Measurements from ENCODE around the gene NDC1. TPM values are rescaled to one million over a fixed set of nuclear protein-coding genes. Genes with fewer than 3 reads are reported as not detected.
A peak's percentile ranks its signal among the peaks of the same experiment; 100 is the strongest.
"Not testable (repeated sequence)": the region's sequence is repeated elsewhere in the genome, so short reads cannot be mapped to it uniquely, and the experiment has no call there.

The NDC1 gene
- total RNA-seq, 1 donor from 2014 or later, result 5.6 TPM

DNA sequence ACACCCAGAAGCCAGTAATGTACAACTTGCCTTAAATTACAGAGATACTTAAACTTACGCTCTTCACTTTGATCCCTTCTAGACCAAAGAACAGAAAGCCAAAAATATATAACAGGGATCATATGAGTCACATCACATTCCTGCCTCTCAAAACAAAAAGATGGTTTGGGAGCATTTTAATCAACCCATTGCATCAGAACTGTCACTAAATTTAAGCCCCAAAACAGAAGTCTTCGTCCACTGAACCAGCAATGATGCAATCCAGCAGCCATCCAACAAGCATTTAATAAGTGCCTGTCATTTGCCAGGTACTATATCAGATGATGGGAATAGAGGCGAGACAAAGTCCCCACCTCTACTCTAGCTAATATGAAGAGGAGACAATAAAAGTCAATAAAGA is 56.4 kb downstream of the NDC1 start:
- DNase-seq (no peak), ATAC-seq (ENCODE audit: poor library complexity) (no peak)
- intact Hi-C loops (cut with DNase I), result no loop called here

DNA sequence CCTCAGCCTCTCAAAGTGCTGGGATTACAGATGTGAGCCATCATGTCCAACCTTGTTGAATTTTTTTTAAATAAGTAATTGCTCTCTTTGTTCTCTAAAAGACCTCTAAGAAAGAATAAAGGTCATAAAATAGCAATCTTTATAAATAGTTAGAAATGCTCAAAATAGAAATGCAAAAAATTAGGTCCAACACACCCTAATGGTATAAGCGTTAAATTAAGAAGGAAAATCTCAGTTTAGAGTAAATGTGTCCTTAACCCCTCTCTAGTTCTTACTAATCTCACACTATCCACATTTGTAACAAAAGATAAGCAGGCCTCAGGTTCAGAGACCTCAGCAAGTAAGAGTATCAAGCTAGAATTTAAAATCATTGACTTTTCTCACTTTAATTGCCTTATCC is 60.8 kb downstream of the NDC1 start:
- DNase-seq (no peak), ATAC-seq (ENCODE audit: poor library complexity) (no peak)
- intact Hi-C loops (cut with DNase I), result no loop called here

DNA sequence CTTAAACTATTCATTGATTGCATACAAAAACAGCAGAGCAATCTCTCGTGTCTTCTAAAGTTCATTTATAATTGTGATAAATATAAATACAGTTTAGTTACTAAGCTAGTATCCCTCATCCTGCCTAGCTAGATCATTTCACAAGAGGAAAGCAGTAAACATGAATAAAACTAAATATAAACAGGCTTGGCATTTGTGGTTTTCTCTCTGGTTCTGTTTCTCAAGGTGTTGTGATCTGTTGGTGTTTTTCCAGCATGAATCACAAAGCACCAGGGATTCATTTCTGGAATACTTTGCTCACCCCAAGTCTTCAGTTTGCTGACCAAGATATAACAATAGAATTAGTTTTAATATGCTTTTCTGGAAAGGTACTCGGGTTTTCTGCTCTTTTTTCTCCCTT is 66.4 kb downstream of the NDC1 start:
- ATAC-seq (ENCODE audit: poor library complexity), result no peak
- intact Hi-C loops (cut with DNase I), result no loop called here

GRCh38 chr1:53769780-53770179 is 68.3 kb downstream of the NDC1 start:
- ATAC-seq (ENCODE audit: poor library complexity) (no peak), DNase-seq (no peak)
- intact Hi-C loops (cut with DNase I), result no loop called here

More for the DNA sequence above, 66.4 kb downstream of the NDC1 start:
- no peak for DNase-seq

GRCh38 chr1:53769184-53769583 is 68.9 kb downstream of the NDC1 start:
- DNase-seq (no peak), ATAC-seq (ENCODE audit: poor library complexity) (no peak)
- intact Hi-C loops (cut with DNase I), result no loop called here

DNA sequence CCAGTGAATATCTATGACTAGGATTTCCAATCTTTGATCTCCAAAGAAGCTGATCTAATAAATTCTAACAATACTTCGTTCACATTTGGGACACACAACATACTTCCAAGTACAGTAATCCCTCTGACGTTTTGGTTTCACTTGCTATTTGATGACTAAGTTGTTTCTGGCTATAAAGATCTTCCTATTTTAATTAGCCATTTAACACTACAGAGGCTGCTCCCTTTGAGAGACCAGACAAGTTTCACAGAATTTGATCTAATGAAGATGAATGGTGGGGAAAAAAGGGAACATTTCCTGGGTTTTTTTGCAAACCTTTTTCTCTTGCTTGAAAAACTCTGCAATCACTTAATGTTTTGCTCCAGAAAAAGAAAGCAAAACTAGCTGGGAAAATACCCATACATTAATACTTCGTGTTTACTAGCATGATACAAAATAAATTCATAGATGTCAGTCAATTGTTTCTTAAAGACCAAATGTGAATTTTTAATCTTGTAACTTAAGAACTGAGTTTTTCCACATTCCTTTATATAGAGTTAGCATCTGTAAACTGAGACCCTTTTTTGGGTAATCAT is 71.2 kb downstream of the NDC1 start:
- ATAC-seq (ENCODE audit: poor library complexity), result no peak
- no peak for DNase-seq
- intact Hi-C loops (cut with DNase I), result no loop called here

DNA sequence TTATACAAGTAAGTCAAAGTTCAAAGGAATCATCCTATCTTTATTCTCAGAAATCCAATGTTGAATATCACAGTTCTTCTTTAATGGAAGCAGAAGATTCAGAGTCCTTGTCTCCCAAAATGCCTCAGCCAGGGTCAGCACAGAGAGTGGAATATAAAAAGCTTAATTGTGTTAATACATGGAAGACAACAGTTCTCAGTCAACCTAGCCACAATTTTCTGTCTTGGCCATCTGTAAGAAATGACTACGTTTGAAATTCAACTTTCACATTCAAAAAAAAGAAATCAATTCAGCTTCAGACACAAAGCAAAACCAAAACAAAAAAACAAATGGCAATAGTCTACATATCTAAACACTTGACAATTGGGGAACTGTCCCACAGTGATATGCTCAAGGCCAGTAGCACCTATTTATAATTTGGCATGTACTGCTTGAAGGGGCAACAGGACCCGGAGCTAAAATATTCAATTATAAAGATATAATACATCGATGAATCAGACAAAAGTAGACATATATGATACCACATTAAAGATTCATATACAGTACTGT is 71.8 kb downstream of the NDC1 start:
- ATAC-seq (ENCODE audit: poor library complexity) (no peak), DNase-seq (no peak)
- intact Hi-C loops (cut with DNase I), result no loop called here

DNA sequence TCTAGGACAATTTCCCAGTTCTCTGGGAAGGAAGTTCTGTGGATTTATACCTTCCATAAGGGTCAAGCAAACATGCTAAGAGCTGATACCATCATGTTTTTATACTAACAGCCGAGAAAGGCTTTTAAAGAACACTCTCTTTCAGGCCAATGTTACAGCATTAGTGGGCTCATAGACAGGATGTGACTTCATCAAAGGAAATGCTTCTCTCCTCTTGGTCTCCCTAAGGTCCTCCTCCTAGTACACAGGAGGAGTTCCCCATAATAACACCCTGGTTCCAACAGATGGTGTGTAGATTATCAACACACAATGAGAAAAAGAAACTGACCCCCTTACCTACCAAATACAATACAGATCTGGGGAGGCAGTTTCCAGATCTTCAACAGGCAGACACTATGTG is 72.4 kb downstream of the NDC1 start:
- intact Hi-C loops (cut with DNase I), result no loop called here
- no peak for DNase-seq
- ATAC-seq (ENCODE audit: poor library complexity), result peak; percentile 46

DNA sequence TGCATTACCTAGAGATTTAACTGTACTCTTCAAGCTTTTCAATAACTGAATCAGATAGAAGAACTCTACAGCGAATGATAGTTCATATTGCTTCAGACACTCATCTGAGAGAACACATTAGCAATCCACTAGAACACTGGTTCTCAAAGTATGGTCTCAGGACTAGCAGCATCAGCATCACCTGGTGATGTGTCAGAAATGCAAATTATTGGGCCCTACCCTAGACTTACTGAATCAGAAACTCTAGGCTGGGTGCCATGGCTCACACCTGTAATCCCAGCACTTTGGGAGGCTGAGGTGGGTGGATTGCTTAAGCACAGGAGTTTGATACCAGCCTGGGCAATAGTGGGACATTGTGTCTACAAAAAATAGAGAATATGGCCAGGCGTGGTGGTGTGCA is 74.2 kb downstream of the NDC1 start:
- intact Hi-C loops (cut with DNase I), result no loop called here
- ATAC-seq (ENCODE audit: poor library complexity) (no peak), DNase-seq (no peak)

DNA sequence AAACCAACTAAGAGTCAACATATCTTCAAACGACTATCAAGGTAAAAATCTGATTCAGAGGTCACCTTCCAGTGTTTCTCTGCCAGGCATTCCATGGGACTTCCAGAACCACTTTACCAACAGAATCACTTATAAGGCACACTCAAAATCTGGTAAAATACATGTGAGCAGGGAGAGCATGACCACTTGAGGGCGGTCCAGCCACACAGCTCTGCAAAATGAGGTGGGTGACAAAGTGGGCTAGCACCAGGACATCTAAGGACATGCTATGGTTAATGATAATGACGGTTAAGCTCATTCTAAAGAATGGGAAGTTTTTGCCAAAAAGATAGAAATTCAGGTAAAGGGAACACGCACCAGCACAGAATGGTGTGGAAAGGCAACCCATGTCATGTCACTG is 74.6 kb downstream of the NDC1 start:
- intact Hi-C loops (cut with DNase I), result no loop called here
- DNase-seq (no peak), ATAC-seq (ENCODE audit: poor library complexity) (no peak)

- ATAC-seq (ENCODE audit: poor library complexity); intact Hi-C loops (cut with DNase I); DNase-seq: not testable (repeated sequence)
Observed at GRCh38 chr1:53760497-53760896, 77.6 kb downstream of the NDC1 start.

DNA sequence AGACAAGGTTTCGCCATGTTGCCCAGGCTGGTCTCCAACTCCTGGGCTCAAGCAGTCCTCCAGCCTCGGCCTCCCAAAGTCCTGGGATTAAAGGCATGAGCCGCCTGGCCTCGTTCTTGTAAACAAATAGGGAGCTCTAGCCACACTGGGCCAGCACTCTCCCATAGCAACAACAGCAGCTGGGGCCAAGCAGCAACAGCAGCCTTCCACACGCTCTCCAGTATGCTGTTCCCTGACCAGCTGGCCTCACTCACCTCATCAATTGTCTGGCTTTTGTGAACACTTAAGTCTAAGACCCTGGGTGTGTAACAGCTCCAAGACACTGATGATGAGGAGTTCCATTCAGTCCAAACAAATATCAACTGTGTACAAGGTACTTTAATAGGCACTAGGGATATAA is 82.2 kb downstream of the NDC1 start:
- DNase-seq (no peak), ATAC-seq (ENCODE audit: poor library complexity) (no peak)
- intact Hi-C loops (cut with DNase I), result no loop called here

DNA sequence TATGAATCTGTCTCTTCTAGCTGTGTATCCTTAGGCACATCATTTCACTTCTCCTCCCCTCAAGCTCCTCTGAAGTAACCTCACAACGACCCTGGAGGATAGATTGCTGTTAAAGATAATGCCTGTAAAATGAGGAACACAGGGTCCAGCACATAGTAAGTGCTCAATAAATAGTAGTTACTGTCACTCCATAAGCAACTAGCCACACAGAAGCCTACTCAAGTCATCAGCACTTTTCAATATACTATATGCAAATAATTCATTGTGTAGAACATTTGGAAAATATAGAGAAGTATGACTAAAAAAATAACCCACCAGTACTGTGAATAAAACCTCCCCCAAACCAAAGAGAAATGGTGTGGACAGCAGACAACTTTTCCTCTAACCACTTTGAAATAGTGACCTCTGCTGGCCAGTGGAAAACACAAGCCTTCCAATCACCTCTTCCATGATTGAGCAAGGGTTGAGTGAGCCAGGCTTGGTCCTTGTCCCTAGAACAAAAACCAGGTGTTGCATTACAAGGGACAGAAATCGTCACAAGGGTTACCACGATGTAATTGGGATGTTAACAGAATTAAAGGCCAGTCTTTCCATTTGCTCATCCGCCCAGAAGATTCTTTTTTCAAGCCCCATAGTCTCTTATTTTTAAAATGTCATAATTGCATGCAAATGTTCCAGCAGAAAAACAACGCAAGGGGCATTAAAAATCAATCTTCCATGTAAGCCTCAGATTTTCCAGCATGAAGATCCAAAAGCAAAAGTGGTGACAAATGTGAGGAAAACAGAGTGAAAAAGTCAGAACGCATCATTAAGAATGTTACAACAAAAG is 83.4 kb downstream of the NDC1 start:
- ATAC-seq (ENCODE audit: poor library complexity) (no peak), DNase-seq (no peak)
- intact Hi-C loops (cut with DNase I), result loop anchor here (5.0 kb wide), 1 partner anchor 267 kb away; no protein-coding TSS in a partner anchor

- ATAC-seq (ENCODE audit: poor library complexity) (no peak), DNase-seq (no peak)
- intact Hi-C loops (cut with DNase I), result loop anchor here (5.0 kb wide), 1 partner anchor 265 kb away; no protein-coding TSS in a partner anchor
Observed at GRCh38 chr1:53752281-53752680, 85.8 kb downstream of the NDC1 start.

DNA sequence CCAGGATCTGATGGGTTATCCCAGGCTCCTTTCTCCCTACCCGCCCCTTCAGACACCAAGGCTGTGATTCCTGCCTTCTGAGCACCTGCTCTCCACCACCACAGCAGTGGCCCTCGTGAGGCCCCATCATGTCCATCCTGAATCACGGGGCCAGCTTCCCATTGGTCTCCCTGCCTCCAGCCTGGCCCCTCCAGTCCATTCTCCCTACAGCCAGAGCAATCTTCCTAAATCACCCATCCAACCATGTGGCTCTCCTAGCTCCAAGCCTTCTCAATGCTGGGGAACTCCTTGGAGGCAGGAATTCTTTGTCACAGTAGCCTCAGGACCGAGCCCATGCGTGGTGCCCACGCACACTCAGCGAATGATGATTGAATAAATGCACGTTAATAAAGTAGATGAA is 90.3 kb downstream of the NDC1 start:
- ATAC-seq (ENCODE audit: poor library complexity), result no peak
- intact Hi-C loops (cut with DNase I), result no loop called here
- DNase-seq, result no peak

- DNase-seq (no peak), ATAC-seq (ENCODE audit: poor library complexity) (no peak)
- intact Hi-C loops (cut with DNase I), result no loop called here
Observed at GRCh38 chr1:53740621-53741105, 97.4 kb downstream of the NDC1 start.

DNA sequence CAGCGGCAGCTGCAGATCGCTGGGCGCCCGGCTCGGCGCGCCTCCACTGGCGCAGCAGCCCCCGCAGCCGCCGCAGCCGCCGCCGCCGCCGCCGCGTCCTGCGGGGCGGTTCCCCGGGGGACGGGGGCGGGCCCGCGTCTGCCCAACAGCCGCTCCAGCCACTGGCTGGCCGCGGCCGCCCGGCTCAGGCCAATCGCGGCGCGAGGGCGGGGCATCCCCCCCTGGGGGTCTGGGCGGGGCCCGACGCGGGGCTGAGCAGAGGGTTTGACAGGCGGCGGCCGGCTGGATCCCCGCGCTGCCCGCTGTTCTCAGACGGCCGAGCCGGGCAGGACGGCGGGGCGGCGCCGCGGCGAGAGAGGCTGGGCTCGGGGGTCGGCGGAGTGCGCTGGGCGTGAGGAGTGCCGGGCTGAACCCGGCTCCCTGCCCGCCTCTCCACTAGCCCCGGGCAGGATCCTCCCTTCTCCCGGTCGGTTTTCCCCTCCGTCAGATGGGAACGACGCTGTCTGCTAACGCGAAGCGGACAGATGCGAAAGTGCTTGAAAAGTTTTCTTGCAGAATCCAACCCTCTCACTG is 98.9 kb downstream of the NDC1 start, which contains the start of gene GLIS1:
Gene GLIS1 (minus strand): TSS at position 56 of the 573 bp plus-strand sequence. CDS start 1,100 bp downstream, outside the sequence.
- DNase-seq (peak; percentile 88), ATAC-seq (ENCODE audit: poor library complexity) (peak; percentile 100)
- intact Hi-C loops (cut with DNase I), result no loop called here

DNA sequence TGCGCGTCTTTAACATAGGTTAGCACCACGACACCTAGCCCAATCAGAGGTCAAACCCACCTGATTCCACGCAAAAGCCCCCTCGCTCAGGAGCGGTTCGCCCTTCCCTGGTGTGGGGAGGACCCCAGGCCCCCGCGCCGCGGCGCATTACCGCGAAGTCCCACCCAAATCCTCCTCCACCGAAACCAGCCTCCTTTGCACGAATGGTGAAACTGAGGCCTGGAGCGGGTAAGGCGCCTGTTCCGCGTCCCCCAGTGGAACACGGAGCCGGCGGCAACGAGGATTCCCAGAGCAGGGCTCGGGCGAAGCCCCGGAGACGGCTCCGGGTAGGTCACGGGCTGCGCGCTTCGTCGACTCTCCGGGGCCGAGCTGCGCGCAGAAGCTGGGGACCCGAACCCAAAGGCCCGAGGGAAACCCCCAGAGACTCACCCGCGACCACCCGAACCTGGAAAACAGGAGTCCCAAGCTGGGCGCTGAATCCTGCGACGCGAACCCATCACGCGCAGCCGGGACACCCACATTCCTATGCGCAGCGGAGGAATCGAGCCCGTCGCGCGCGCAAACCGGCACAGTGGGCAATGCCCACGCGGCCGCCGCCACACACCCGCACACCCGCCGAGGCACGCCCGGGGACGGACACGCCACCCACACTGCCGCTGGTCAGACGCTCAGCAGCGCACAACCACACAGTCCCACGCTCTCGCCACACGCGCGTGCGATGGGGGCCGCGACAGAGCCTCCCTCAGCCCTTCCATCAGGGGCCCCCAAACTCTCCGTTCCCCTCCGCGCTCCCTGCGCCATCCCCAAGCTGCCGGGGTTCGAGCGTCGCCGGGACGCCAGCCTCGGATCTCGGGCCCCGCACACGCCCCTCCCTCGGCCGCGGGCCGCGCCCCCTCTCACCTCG is 99.6 kb downstream of the NDC1 start:
- ATAC-seq (ENCODE audit: poor library complexity) (peak; percentile 16), DNase-seq (peak; percentile 44)
- intact Hi-C loops (cut with DNase I), result no loop called here

Measured in Right ventricle myocardium superior (tissue), 1 donor.